Left kidney (tissue), 2 donors: ENCODE results near the gene NDUFV3. TPM values are rescaled to one million over a fixed set of nuclear protein-coding genes. Genes with fewer than 3 reads are reported as not detected.
"Not testable (repeated sequence)": the region's sequence is repeated elsewhere in the genome, so short reads cannot be mapped to it uniquely, and the experiment has no call there.

Source experiments
- DNase-seq: peaks from one replicate; pipeline ENCODE4 v3.0.0-alpha.2; 2013
- polyA plus RNA-seq: library from polyadenylated mRNA; unstranded; fragments of 120-200 nt; gene quantifications from one replicate; pipeline ENCODE4 v1.2.1, GENCODE V29; 2013; ENCODE audit not compliant: insufficient read length

The NDUFV3 gene
- polyA plus RNA-seq, 1 donor = 44.1 TPM

GRCh38 chr21:42933137-42933970, 40.2 kb downstream of the NDUFV3 start:
- not testable (repeated sequence) for DNase-seq

DNA sequence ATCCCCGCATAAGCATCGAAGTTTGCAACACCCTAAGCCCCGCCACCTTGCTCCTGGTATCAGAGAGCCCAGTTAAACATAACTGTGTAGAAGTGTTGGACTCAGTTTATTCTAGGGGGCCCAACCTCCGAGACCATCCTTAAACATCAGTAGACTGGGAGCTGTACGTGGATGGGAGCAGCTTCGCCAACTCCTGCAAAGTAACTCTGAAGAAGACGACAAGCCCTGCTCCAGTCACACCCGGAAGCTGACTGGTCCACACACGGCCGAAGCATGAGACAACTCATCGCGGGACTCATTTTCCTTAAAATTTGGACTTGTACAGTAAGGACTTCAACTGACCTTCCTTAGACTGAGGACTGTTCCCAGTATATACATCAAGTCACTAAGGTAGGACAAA, 40.9 kb downstream of the NDUFV3 start:
- DNase-seq = not testable (repeated sequence)

DNA sequence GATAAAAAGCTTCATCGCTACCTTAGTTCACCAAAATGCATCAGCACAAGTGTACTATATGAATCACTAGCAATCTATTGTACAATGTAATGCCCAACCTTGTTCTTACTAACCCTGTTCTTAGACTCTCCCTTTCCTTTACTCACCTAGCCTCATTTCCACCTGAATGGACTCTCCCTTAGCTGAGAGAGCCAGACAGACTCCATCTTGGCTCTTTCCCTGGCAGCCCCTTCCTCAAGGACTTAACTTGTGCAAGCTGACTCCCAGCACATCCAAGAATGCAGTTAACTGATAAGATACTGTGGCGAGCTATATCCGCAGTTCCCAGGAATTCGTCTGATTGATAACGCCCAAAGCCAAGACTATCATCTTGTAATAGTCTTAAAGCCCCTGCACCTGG, 43.3 kb downstream of the NDUFV3 start:
- not testable (repeated sequence) for DNase-seq

DNA sequence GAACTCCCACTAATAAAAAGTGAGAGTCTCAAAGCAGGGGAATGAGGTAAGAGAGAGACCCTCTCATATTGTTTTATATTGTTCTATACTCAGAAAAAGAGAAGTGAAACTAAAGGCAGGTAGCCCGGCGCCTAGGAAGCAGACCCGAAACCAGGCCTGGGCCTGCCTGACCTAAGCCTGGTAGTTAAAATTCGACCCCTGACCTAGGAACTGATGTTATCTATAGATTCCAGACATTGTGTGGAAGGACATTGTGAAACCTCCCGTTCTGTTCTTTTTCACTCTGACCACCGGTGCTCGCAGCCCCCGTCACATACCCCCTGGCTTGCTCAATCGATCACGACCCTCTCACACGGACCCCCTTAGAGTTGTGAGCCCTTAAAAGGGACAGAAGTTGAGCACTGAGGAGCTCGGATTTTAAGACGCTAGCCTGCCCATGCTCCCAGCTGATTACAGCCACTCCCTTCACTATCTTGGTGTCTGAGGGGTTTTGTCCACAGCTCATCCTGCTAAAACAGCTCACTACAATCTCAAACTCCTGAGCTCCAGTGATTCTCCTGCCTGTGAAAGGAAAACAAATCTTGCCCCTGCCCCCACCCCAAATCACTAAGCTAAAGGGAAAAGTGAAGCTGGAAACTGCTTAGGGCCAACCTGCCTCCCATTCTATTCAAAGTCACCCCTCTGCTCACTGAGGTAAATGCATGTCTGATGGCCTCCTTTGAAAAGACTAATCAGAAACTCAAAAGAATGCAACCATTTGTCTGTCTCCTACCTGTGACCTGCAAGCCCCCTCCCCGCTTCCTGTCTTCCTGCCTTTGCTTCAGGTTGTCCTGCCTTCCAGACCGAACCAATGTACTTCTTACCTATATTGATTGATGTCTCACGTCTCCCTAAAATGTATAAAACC, 44.2 kb downstream of the NDUFV3 start:
- not testable (repeated sequence) for DNase-seq

- no peak for DNase-seq
Observed at GRCh38 chr21:42937960-42938605, 45.0 kb downstream of the NDUFV3 start.

DNA sequence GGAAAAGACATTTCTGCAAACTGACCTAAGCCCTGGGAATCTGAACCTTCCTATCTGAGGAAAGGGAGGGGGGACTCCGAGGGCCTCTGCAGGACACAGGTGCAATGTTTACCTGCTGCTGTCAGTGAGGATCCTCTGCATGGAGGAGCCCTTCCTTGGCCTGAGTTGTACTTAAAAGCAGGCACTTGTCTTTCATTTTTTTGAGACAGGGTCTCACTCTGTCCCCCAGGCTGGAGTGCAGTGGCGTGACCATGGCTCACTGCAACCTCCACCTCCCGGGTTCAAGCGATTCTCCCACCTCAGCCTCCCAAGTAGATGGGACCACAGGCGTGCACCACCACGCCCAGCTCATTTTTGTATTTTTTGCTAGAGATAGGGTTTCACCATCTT, 45.5 kb downstream of the NDUFV3 start:
- DNase-seq = not testable (repeated sequence)

GRCh38 chr21:42939582-42940413, 46.7 kb downstream of the NDUFV3 start:
- peak; percentile 76 for DNase-seq

DNA sequence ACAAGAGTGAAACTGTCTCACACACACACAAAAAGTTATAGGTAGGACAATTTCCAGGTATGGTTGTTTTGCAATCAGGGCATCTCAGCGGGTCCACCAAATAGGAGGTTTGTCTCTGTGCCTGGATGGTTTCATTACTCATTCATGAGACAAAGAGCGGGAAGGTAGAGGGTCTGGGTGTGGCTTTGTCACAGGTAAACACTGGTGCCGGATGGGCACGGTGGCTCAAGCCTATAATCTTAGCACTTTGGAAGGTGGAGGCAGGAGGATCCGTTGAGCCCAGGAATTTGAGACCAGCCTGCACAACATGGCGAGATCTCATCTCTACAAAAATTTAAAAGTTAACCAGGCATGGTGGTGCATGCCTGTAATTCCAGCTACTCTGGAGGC, 48.6 kb downstream of the NDUFV3 start:
- DNase-seq = no peak

- no peak for DNase-seq
Observed at GRCh38 chr21:42942244-42942643, 49.1 kb downstream of the NDUFV3 start.

GRCh38 chr21:42949094-42949755, 56.1 kb downstream of the NDUFV3 start:
- DNase-seq = not testable (repeated sequence)

DNA sequence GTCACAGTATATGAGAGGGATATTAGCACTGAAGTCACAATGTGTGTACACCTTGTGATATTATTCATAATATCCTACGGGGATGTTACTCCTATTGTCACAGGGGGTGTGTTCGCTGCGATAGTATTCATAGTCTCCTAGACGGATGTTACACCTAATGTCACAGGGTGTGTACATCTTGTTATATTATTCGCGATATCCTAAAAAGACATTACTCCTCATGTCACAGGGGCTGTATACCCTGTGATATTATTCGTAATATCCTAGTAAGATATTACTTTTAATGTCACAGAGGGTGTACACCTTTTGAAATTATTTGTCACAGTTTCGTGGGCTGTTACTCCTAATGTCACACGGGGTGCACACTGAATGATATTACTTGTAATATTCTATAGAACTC, 58.1 kb downstream of the NDUFV3 start:
- DNase-seq = not testable (repeated sequence)

DNA sequence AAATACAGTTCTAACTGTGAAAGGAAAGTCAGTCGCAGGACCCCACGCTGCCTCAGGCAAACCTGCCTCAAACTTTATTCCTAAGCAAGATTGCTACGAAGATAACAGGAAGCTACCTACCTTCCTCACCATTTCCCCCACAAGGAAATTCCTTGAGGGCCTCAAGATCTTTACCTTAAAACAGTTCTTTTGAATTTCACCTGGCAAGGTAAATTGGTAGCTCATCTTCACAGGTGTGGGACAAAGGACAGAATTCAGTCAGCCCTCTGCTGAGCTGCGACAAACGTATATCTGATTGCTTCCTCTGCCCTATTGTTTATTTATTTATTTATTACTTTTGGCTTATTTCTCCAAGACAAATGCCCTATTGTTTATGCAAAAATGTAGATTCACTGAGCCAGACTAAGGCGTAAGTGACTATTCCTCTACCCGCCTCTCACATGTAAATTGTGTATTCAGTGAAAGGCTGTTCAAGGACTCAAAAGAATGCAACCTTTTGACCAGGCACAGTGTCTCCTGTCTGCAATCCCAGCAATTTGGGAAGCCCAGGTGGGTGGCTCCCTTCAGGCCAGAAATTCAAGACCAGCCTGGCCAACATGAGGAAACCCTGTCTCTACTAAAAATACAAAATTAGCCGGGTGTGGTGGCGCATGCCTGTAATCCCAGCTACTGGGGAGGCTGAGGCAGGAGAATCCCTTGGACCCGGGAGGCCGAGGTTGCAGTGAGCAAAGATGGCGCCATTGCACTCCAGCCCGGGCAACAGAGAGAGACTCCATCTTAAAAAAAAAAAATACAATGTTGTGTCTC, 63.9 kb downstream of the NDUFV3 start:
- no peak for DNase-seq

DNA sequence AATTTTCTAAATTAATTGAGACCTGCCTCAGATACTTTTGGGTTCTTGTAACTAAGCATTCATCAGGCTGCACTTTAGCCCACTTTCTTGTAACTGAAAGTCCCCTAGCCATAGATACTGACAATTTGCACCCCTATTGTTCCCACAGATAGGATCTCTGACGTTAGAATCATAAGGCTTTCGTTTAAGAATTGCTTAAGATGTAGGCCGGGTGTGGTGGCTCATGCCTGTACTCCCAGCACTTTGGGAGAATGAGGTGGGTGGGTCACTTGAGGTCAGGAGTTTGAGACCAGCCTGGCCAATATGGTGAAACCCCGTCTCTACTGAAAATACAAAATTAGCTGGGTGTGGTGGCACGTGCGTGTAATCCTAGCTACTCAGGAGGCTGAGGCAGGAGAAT, 65.0 kb downstream of the NDUFV3 start:
- DNase-seq = not testable (repeated sequence)

DNA sequence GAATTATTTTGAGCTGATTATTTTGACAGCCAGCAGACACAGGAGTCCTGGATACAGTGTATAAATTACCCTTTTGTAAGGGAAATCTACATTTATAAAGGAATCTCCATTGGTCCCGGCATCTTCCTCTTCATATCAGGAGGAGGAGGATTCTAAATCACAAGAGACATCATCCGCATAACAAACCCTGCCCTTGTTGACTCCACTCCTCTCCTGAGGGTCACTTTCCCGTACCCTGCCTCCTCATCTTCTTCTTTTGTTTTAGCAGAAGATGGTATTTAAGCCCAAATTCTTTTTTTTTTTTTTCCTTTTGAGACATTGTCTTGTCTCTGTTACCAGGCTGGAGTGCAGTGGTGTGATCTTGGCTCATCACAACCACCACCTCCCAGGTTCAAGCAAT, 66.6 kb downstream of the NDUFV3 start:
- no peak for DNase-seq

GRCh38 chr21:42962380-42963007, 69.4 kb downstream of the NDUFV3 start:
- no peak for DNase-seq
